ENCODE results near the gene RSPH1.

DNA sequence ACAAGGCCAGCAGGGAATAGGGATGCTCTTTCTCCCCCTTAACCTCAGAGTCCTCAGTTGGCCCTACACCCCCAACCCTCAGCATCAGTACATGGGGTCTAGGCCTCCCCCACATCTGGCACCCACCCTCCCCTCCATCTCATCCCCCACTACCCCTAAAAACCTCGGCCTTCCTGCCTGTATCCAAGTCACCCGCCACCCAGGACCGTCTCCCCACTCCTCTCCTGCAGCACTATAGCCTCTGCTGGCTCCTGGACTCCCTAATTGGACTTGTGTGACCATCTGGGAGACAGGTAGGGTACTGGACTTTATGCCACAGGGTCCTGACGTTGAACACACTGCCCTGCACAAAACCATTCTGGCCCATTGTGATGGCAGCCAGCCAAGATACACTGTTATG, 6.0 kb downstream of the RSPH1 start:
- TF ChIP-seq CSRNP3 (CRISPR knock-in tag; IDR thresholded peaks at IDR 0.05): no peak
- TF ChIP-seq, protein P1, sequence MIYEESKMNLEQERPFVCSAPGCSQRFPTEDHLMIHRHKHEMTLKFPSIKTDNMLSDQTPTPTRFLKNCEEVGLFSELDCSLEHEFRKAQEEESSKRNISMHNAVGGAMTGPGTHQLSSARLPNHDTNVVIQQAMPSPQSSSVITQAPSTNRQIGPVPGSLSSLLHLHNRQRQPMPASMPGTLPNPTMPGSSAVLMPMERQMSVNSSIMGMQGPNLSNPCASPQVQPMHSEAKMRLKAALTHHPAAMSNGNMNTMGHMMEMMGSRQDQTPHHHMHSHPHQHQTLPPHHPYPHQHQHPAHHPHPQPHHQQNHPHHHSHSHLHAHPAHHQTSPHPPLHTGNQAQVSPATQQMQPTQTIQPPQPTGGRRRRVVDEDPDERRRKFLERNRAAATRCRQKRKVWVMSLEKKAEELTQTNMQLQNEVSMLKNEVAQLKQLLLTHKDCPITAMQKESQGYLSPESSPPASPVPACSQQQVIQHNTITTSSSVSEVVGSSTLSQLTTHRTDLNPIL (CRISPR knock-in tag; IDR thresholded peaks at IDR 0.05; ENCODE audit: low read depth): no peak
